Activated CD4-positive, alpha-beta T cell treated with anti-CD3 and anti-CD28 coated beads for 24 hours (primary cell): ENCODE results near the gene HACD2.
"Not testable (repeated sequence)": the region's sequence is repeated elsewhere in the genome, so short reads cannot be mapped to it uniquely, and the experiment has no call there.

Experiments used
- DNase-seq, 2 donors: peaks; one replicate each; pipeline ENCODE4 v3.0.0-alpha.2; 2020; ENCODE audit warnings: low read depth in 2 of 2

HACD2 gene

GRCh38 chr3:123611674-123612073 lies 26.8 kb upstream of the HACD2 start:
- DNase-seq: not testable (repeated sequence)

GRCh38 chr3:123611082-123611481 lies 26.2 kb upstream of the HACD2 start:
- no peak for DNase-seq

- DNase-seq: no peak
Observed at GRCh38 chr3:123610331-123610730, 25.5 kb upstream of the HACD2 start.

GRCh38 chr3:123609063-123609462 lies 24.2 kb upstream of the HACD2 start:
- no peak for DNase-seq

GRCh38 chr3:123608263-123608937 lies 23.5 kb upstream of the HACD2 start:
- DNase-seq: no peak

GRCh38 chr3:123606527-123606926 lies 21.7 kb upstream of the HACD2 start:
- DNase-seq: no peak

- no peak for DNase-seq
Observed at GRCh38 chr3:123605789-123606234, 21.0 kb upstream of the HACD2 start.

- not testable (repeated sequence) for DNase-seq
Observed at GRCh38 chr3:123603153-123603552, 18.3 kb upstream of the HACD2 start.

- DNase-seq: no peak
Observed at GRCh38 chr3:123602325-123602724, 17.5 kb upstream of the HACD2 start.

GRCh38 chr3:123600863-123601262 lies 16.0 kb upstream of the HACD2 start:
- DNase-seq: not testable (repeated sequence)

GRCh38 chr3:123597561-123597960 lies 12.7 kb upstream of the HACD2 start:
- DNase-seq: no peak

GRCh38 chr3:123595396-123596180 lies 10.7 kb upstream of the HACD2 start:
- DNase-seq: no peak

GRCh38 chr3:123593381-123593780 lies 8.5 kb upstream of the HACD2 start:
- DNase-seq: no peak

- no peak for DNase-seq
Observed at GRCh38 chr3:123590685-123591450, 6.0 kb upstream of the HACD2 start.

GRCh38 chr3:123587401-123587800 lies 2.5 kb upstream of the HACD2 start:
- no peak for DNase-seq

- DNase-seq: no peak
Observed at GRCh38 chr3:123586968-123587367, 2.1 kb upstream of the HACD2 start.

- DNase-seq: peak; percentile 16 to 24
Observed at GRCh38 chr3:123586131-123586530, 1.3 kb upstream of the HACD2 start.

GRCh38 chr3:123584284-123584987 lies 417 bp downstream of the HACD2 start:
- DNase-seq: peak in 1 of 2 donors; percentile 2

- no peak for DNase-seq
Observed at GRCh38 chr3:123583561-123583960, 1.3 kb downstream of the HACD2 start.

- DNase-seq: no peak
Observed at GRCh38 chr3:123582315-123582714, 2.5 kb downstream of the HACD2 start.

- DNase-seq: no peak
Observed at GRCh38 chr3:123576122-123576521, 8.7 kb downstream of the HACD2 start.

- DNase-seq: no peak
Observed at GRCh38 chr3:123571973-123572365, 12.9 kb downstream of the HACD2 start.
